Left kidney (tissue), 2 donors: Measurements from ENCODE around the gene ARMC8. TPM values are rescaled to one million over a fixed set of nuclear protein-coding genes. Genes with fewer than 3 reads are reported as not detected.

Source experiments
- DNase-seq: peaks from one replicate; pipeline ENCODE4 v3.0.0-alpha.2; 2013
- polyA plus RNA-seq: library from polyadenylated mRNA; unstranded; fragments of 120-200 nt; gene quantifications from one replicate; pipeline ENCODE4 v1.2.1, GENCODE V29; 2013; ENCODE audit not compliant: insufficient read length

ARMC8 gene
- polyA plus RNA-seq, 1 donor: 55.3 TPM

DNA sequence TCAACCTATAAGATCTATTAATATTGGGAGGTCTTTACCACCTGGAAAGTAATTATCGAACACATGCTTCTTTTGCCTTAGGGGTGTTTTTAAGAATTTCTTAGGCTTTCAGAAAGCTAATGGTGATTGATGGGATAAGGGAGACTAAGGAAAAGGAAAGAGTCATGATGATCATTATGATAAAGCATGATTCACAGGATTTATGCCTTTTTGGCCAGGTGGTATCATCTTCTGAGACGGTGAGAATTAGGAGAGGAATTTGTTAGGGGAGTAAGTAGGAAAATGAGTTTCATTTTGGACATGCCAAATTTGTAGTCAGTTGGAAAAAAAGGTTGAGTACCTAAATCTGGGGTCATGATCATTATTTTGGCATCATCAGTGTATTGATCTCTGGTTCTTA is 8.9 kb downstream of the ARMC8 start:
- no peak for DNase-seq

DNA sequence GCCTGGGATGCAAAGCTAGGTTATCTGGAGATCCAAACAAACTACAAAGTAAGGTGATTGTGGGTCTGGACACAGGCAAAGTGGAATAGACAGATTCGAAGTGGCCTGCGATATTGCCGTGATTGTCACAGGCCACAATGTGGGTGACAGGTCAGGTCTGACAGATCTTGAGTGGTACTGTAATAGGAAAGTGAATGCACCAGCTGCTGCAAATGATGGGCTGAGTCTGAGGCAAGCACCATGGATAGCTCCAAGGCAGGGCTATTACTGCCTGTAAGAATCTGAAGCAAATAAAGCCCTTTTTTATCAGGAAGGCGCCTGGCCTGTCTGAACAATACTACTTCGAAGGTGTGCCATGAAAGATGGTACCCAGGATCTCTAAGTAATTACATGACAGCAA is 10.0 kb downstream of the ARMC8 start:
- peak; percentile 29 for DNase-seq

- DNase-seq: no peak
These were observed 10.4 kb downstream of the ARMC8 start for GRCh38 chr3:138197524-138197923.

GRCh38 chr3:138199851-138200250 is 12.8 kb downstream of the ARMC8 start:
- no peak for DNase-seq

DNA sequence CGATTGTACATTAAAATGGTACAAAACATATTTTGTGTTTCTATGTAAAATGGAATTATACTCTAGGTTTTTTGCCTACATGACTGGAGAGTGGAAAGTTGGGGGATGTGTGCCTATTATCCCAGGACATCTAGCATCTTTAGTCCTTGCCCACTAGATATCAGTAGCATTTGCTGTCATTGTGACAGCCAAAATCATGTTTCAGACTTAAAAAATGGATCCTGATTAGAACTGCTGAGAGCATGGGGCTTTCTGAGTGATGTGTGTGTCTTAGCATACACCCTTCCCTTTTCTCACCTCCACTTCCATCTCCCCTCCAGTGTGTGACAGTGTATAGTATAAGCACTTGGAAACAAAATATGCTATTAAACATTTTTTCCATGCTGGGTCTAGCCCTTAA is 13.3 kb downstream of the ARMC8 start:
- DNase-seq: no peak

- no peak for DNase-seq
These were observed 16.0 kb downstream of the ARMC8 start for GRCh38 chr3:138202945-138203701.

GRCh38 chr3:138203938-138204337 is 16.8 kb downstream of the ARMC8 start:
- no peak for DNase-seq

GRCh38 chr3:138205527-138205926 is 18.4 kb downstream of the ARMC8 start:
- DNase-seq: no peak

DNA sequence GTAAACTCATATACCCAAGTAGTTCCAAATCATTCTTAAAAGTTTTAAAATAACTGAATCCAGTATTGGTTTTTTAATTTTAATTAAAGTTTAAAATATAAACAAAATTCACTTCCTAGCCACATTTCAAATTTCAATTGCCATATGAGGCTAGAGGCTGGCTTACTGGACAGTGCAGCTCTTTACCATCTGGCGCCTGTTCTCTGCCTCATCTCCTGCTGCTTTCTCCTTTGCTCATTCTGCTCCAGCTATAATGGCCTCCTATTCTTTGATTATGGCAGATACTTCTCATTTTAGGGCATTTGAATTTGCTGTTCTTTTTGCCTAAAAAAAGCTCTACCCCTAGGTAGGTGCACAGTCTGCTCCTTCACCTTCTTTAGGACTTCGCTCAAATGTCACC is 19.1 kb downstream of the ARMC8 start:
- no peak for DNase-seq

- no peak for DNase-seq
These were observed 23.4 kb downstream of the ARMC8 start for GRCh38 chr3:138210528-138210927.

GRCh38 chr3:138213398-138214085 is 26.4 kb downstream of the ARMC8 start:
- no peak for DNase-seq

DNA sequence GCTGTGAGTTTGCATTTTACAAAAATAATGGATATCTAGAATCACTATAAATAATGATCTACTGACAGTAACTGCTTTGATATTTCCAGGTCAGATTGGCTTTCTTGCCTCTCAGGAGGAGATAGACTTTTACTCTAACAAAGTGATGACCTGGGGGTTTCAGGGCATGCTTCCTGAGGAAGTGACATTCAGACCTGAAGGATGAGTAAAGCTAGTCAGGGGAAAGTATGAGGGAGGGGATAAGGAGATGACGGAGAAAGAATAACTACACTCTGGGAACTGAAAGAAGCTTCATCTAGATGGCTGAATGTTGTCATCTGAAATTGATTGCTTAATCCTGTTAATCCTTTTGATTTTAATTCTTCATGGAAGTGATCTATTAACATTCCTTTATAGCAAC is 32.2 kb downstream of the ARMC8 start:
- no peak for DNase-seq

DNA sequence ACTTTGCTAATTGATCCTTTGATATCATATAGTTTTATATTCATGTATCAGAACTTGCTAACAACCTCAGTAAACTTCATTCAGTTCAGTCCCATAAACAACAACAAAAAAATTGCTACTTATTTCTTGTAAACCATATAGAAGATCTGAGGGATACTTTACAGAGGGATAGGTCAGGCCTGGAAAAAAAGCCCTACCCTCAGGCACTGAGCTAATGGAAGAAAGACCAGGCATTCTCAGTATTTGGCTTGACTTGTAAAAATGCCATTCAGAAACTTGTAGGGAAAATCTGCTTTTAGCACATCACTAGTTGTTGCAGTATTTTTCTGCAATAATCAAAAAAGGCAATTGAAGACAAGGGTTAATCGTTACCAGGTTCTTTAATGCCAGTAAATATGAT is 33.1 kb downstream of the ARMC8 start:
- no peak for DNase-seq

DNA sequence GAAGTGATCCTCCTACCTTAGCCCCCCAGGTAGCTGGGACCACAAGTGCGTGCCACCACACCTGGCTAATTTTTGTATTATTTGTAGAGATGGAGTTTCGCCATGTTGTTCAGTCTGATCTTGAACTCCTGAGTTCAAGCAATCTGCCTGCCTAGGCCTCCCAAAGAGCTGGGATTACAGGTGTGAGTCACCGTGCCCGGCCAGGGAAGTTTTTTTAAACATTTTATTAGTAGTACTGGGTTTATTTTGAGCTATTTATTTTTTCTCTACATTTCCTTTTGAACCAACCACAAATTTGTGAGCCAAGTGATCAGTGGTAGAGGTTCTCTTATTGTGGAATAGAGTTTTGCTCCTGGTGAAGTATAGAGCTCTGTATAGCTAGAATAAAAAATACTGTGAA is 33.7 kb downstream of the ARMC8 start:
- DNase-seq: no peak

GRCh38 chr3:138222131-138222941 is 35.2 kb downstream of the ARMC8 start:
- DNase-seq: peak; percentile 13

GRCh38 chr3:138222942-138223287 is 35.8 kb downstream of the ARMC8 start:
- DNase-seq: no peak

GRCh38 chr3:138227650-138228049 is 40.5 kb downstream of the ARMC8 start:
- DNase-seq: no peak

DNA sequence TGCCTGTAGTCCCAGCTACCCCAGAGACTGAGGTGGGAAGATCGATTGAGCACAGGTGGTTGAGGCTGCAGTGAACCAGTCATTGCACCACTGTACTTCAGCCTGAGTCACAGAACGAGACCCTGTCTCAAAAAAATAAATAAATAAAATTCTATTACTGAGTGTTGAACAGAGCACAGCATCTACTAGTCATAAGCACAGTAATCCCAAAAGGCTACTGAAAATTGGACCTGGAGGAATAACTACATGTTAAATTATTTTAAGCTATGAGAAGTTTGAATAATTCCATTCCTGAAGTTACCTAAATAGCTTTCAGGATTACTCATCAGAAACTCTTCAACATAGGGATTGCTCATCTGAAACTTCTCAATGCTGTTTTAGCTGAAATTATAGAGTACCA is 43.4 kb downstream of the ARMC8 start:
- DNase-seq: no peak

GRCh38 chr3:138232705-138233364 is 45.7 kb downstream of the ARMC8 start:
- no peak for DNase-seq

DNA sequence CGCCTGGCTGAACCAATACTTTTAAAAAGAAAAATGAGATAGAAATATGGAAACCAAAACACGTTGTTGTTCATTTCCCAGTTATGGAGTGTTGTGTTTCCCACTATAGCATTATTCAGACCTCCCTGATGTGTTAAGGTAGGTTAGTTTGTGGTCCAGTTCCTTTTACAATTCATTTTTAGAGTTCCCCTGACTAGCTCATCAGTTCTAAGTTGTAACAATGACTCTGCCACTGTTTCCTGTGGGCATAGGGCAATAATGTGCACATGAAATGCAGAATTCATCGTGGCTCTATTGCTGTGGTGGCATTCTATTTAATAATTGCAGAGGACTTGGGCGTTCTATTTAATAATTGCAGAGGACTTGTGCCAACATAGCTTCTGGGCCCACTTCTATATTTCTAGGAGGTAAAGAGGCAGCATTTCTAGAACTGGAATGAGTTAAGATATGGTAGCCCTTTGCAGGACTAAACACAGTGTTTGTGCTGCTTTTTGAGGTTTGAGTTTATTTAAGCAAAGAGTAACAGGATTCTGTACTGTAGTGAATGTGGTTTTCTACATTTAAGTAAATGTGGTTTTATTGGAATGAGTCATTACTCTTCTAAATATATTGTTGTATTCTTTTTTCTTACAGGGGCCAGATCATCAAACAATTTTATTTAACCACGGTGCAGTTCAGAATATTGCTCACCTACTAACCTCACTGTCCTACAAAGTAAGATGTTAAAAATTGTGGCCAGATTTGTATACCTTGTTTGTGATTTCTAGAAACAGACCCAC is 47.5 kb downstream of the ARMC8 start:
- no peak for DNase-seq

- DNase-seq: no peak
These were observed 51.6 kb downstream of the ARMC8 start for GRCh38 chr3:138238711-138239110.

- DNase-seq: no peak
These were observed 54.0 kb downstream of the ARMC8 start for GRCh38 chr3:138241061-138241460.
